IMR-90 (cell line): Measurements from ENCODE around the gene WNK4. TPM values are rescaled to one million over a fixed set of nuclear protein-coding genes. Genes with fewer than 3 reads are reported as not detected.

Experiments used
- ATAC-seq: fragments of 200-7000 bp; cut with Tn5 transposase; 2 replicates; pipeline ENCODE4 v1.9.1; 2020; ENCODE audit warnings: low read depth, mild to moderate bottlenecking, moderate library complexity
- BruUV-seq: library from RNA; stranded (reverse); fragments of 400-500 nt; replicated peaks from 2 replicates; lab custom pipeline; 2021; lab: Mats Ljungman, UMichigan
- CTCF ChIA-PET: fragments of 300-600 bp; formaldehyde crosslinking; extraction: SDS; loops from one replicate; lab custom pipeline; 2021; ENCODE audit warnings: antibody characterized with exemption; lab: Yijun Ruan, JAX
- POLR2A ChIA-PET: fragments of 300-600 bp; sonication (Branson Sonifier 250); formaldehyde crosslinking; loops from one replicate; lab custom pipeline; 2022; ENCODE audit warnings: antibody characterized with exemption; ENCODE audit not compliant: unreplicated experiment; lab: Charles Lee
- DNase-seq: peaks from one replicate; pipeline ENCODE4 v3.0.0; 2013
- H2AFZ ChIP-seq: replicated peaks from 2 replicates; pipeline ENCODE3; 2013; ENCODE audit warnings: low read length, mild to moderate bottlenecking; ENCODE audit not compliant: poor library complexity
- H2AK5ac ChIP-seq: 2 replicates; pipeline ENCODE4 v1.6.1; 2013; ENCODE audit warnings: low read depth, low read length, inconsistent platforms
- H2AK9ac ChIP-seq: replicated peaks from 2 replicates; pipeline ENCODE3; 2013; ENCODE audit warnings: mild to moderate bottlenecking, low read depth, low read length, moderate library complexity; ENCODE audit not compliant: poor library complexity
- H2BK120ac ChIP-seq: 2 replicates; pipeline ENCODE4 v1.6.1; 2013; ENCODE audit warnings: low read depth, low read length, inconsistent platforms
- H2BK15ac ChIP-seq: 3 replicates; pipeline ENCODE4 v1.6.1; 2013; ENCODE audit warnings: low read depth, low read length, inconsistent platforms
- H2BK20ac ChIP-seq: 2 replicates; pipeline ENCODE4 v1.6.1; 2013; ENCODE audit warnings: low read depth, mild to moderate bottlenecking, inconsistent platforms, low read length, moderate library complexity
- H2BK5ac ChIP-seq: 2 replicates; pipeline ENCODE4 v1.6.1; 2013; ENCODE audit warnings: mild to moderate bottlenecking, low read depth, low read length, inconsistent platforms; ENCODE audit not compliant: poor library complexity, severe bottlenecking
- H3K14ac ChIP-seq: replicated peaks from 2 replicates; pipeline ENCODE4 v1.6.1; 2013; ENCODE audit warnings: low read depth, low read length, inconsistent platforms
- H3K18ac ChIP-seq: 2 replicates; pipeline ENCODE4 v1.6.1; 2013; ENCODE audit warnings: low read depth, low read length, control low read depth
- H3K23ac ChIP-seq: 2 replicates; pipeline ENCODE4 v1.6.1; 2013; ENCODE audit warnings: low read depth, low read length, inconsistent platforms
- H3K27ac ChIP-seq: 2 replicates; pipeline ENCODE4 v1.5.1; 2013; ENCODE audit warnings: mild to moderate bottlenecking, control low read depth, low read length; ENCODE audit not compliant: insufficient read depth
- H3K27me3 ChIP-seq: 2 replicates; pipeline ENCODE4 v1.6.1; 2013; ENCODE audit warnings: low read length; ENCODE audit not compliant: control insufficient read depth, insufficient read depth
- H3K36me3 ChIP-seq: 2 replicates; pipeline ENCODE4 v1.6.1; 2013; ENCODE audit warnings: low read length, mixed read lengths; ENCODE audit not compliant: control insufficient read depth, insufficient read depth
- H3K4ac ChIP-seq: 2 replicates; pipeline ENCODE4 v1.6.1; 2013; ENCODE audit warnings: low read depth, low read length, inconsistent platforms
- H3K4me1 ChIP-seq: 2 replicates; pipeline ENCODE4 v1.6.1; 2013; ENCODE audit warnings: low read length, mixed read lengths; ENCODE audit not compliant: control insufficient read depth, insufficient read depth
- H3K4me2 ChIP-seq: 2 replicates; pipeline ENCODE4 v1.6.1; 2013; ENCODE audit warnings: low read depth, mild to moderate bottlenecking, control low read depth, low read length, moderate library complexity
- H3K4me3 ChIP-seq: 2 replicates; pipeline ENCODE4 v1.5.1; 2013; ENCODE audit warnings: low read depth, mild to moderate bottlenecking, control low read depth, low read length, moderate library complexity; ENCODE audit not compliant: insufficient read depth
- H3K56ac ChIP-seq: 2 replicates; pipeline ENCODE4 v1.6.1; 2013; ENCODE audit warnings: low read length, inconsistent platforms; ENCODE audit not compliant: insufficient read depth; ENCODE audit errors: extremely low read depth
- H3K79me1 ChIP-seq, 2 experiments: 2 replicates each; pipeline ENCODE4 v1.6.1; 2013; ENCODE audit warnings: low read length in 2 of 2, inconsistent platforms in 1 of 2, low read depth in 1 of 2
- H3K9ac ChIP-seq: 2 replicates; pipeline ENCODE4 v1.6.1; 2013; ENCODE audit warnings: low read depth, low read length, control low read depth
- H3K9me1 ChIP-seq: 2 replicates; pipeline ENCODE4 v1.6.1; 2013; ENCODE audit warnings: low read length, inconsistent platforms; ENCODE audit not compliant: insufficient read depth
- H3K9me3 ChIP-seq: 2 replicates; pipeline ENCODE4 v1.6.1; 2013; ENCODE audit warnings: low read length; ENCODE audit not compliant: control insufficient read depth, insufficient read depth
- H4K20me1 ChIP-seq: 2 replicates; pipeline ENCODE4 v1.6.1; 2013; ENCODE audit warnings: low read length, inconsistent platforms; ENCODE audit not compliant: insufficient read depth
- H4K5ac ChIP-seq: 2 replicates; pipeline ENCODE4 v1.6.1; 2013; ENCODE audit warnings: mild to moderate bottlenecking, low read depth, low read length, control low read depth
- H4K8ac ChIP-seq, 2 experiments: 2 replicates each; pipeline ENCODE4 v1.6.1; 2013; ENCODE audit warnings: low read depth in 2 of 2, low read length in 2 of 2, control low read depth in 1 of 2, inconsistent platforms in 1 of 2
- H4K91ac ChIP-seq: 2 replicates; pipeline ENCODE4 v1.6.1; 2013; ENCODE audit warnings: low read depth, low read length, inconsistent platforms; ENCODE audit not compliant: insufficient read depth
- BHLHE40 ChIP-seq: fragments of 150-350 bp; IDR thresholded peaks from 2 replicates; pipeline ENCODE4 v1.6.1; 2016; ENCODE audit warnings: mild to moderate bottlenecking, low read depth, low read length
- CEBPB ChIP-seq: IDR thresholded peaks from 2 replicates; pipeline ENCODE4 v1.6.1; 2012; ENCODE audit warnings: low read depth, low read length, improper control_type of control experiment
- CHD1 ChIP-seq: IDR thresholded peaks from 2 replicates; pipeline ENCODE4 v1.6.1; 2012; ENCODE audit warnings: low read depth, low read length, improper control_type of control experiment
- FOS ChIP-seq: fragments of 150-350 bp; IDR thresholded peaks from 2 replicates; pipeline ENCODE4 v1.6.1; 2016; ENCODE audit warnings: low read depth, low read length
- MAFK ChIP-seq: IDR thresholded peaks from 2 replicates; pipeline ENCODE4 v1.6.1; 2012; ENCODE audit warnings: low read depth, low read length, improper control_type of control experiment
- MAZ ChIP-seq: IDR thresholded peaks from 2 replicates; pipeline ENCODE4 v1.6.1; 2012; ENCODE audit warnings: low read depth, mild to moderate bottlenecking, low read length, improper control_type of control experiment, moderate library complexity, borderline replicate concordance
- MXI1 ChIP-seq: IDR thresholded peaks from 2 replicates; pipeline ENCODE4 v1.6.1; 2012; ENCODE audit warnings: low read depth, mild to moderate bottlenecking, low read length, moderate library complexity, borderline replicate concordance
- NFE2L2 ChIP-seq: fragments of 150-350 bp; IDR thresholded peaks from 2 replicates; pipeline ENCODE4 v1.6.1; 2016; ENCODE audit warnings: low read depth, mild to moderate bottlenecking, low read length
- POLR2A ChIP-seq: IDR thresholded peaks from 2 replicates; pipeline ENCODE4 v1.6.1; 2012; ENCODE audit warnings: mild to moderate bottlenecking, low read depth, low read length
- RAD21 ChIP-seq: IDR thresholded peaks from 2 replicates; pipeline ENCODE4 v1.6.1; 2012; ENCODE audit warnings: low read length, improper control_type of control experiment
- RCOR1 ChIP-seq: IDR thresholded peaks from 2 replicates; pipeline ENCODE4 v1.6.1; 2012; ENCODE audit warnings: mild to moderate bottlenecking, low read length, improper control_type of control experiment; ENCODE audit not compliant: insufficient replicate concordance
- RFX5 ChIP-seq: IDR thresholded peaks from 2 replicates; pipeline ENCODE4 v1.8.0; 2012; ENCODE audit warnings: low read depth, mild to moderate bottlenecking, low read length, moderate library complexity
- SMC3 ChIP-seq: fragments of 150-350 bp; IDR thresholded peaks from 2 replicates; pipeline ENCODE4 v1.6.1; 2016; ENCODE audit warnings: low read depth, mild to moderate bottlenecking, antibody characterized with exemption, low read length, moderate library complexity
- WGBS, 2 experiments: methylation state at CpG; one replicate each; pipeline versions ENCODE4 v1.1.5 to v1.1.7; 2013; ENCODE audit warnings: missing lambda C conversion rate in 2 of 2; ENCODE audit not compliant: insufficient read length in 1 of 2; ENCODE audit errors: extremely low coverage in 2 of 2; 5-methylcytosine and 5-hydroxymethylcytosine counted together
- dilution Hi-C: fragments of 300-500 bp; cut with HindIII; formaldehyde crosslinking; loops from one replicate; pipeline ENCODE4 v1.14.3; 2018; ENCODE audit warnings: low sequenced_read_pairs; ENCODE audit not compliant: unreplicated experiment
- in situ Hi-C: fragments of 300-500 bp; cut with MboI; formaldehyde crosslinking; loops from 3 replicates; pipeline ENCODE4 v1.14.3; 2019; ENCODE audit warnings: low sequenced_read_pairs, inconsistent platforms, mixed read lengths
- intact Hi-C: fragments of 100-400 bp; cut with micrococcal nuclease; formaldehyde crosslinking; loops from 2 replicates; pipeline ENCODE4 v1.10.0; 2022
- polyA plus RNA-seq, 3 experiments: library from polyadenylated mRNA; depleted of rRNA; stranded (reverse); fragments of >200 nt; gene quantifications; 2 replicates each; pipeline ENCODE4 v1.2.3, GENCODE V29; 2012; ENCODE audit warnings: low replicate concordance in 1 of 3
- total RNA-seq: library from RNA; depleted of rRNA; stranded (reverse); fragments of >200 nt; gene quantifications from 2 replicates; pipeline ENCODE4 v1.2.3, GENCODE V29; 2012
- TF ChIP-seq, protein P1 (sequence below): fragments of 150-350 bp; IDR thresholded peaks from 2 replicates; pipeline ENCODE4 v1.6.1; 2016; ENCODE audit warnings: low read depth, mild to moderate bottlenecking, low read length, moderate library complexity, borderline replicate concordance
- TF ChIP-seq, protein P2 (sequence below): conservative IDR thresholded peaks from 2 replicates; pipeline ENCODE4 v1.5.1; 2012; ENCODE audit warnings: mild to moderate bottlenecking, low read depth, low read length, improper control_type of control experiment
- TF ChIP-seq, protein P3 (sequence below): fragments of 150-350 bp; IDR thresholded peaks from 2 replicates; pipeline ENCODE4 v1.6.1; 2017; ENCODE audit warnings: mild to moderate bottlenecking, antibody characterized with exemption, low read length, low read depth

WNK4 gene
- total and polyA plus RNA-seq, 2 of the 4 experiments (the other 2 are of a cell fraction), result 1.3 to 15.1 TPM

- DNase-seq, result peak; percentile 56
These were observed 37.5 kb downstream of the WNK4 start for GRCh38 chr17:42817866-42818265.

More at GRCh38 chr17:42817866-42818265, 37.5 kb downstream of the WNK4 start:
- in situ Hi-C loops (no loop called here), dilution Hi-C loops (no loop called here), intact Hi-C loops (no loop called here)
- ChIA-PET CTCF (interaction anchor here (1.6 kb wide), 1 partner anchor 9 kb away, joined by 3 read pairs; no protein-coding TSS in a partner anchor), POLR2A (no interaction called here)
- no peak for ATAC-seq
- H4K8ac ChIP-seq, result peak overlapping the region in 1 of 2 experiments; percentile 44; a peak in 1 of 4 replicates
- WGBS, 2 experiments, result no CpG with 5 or more reads among the region's 1 CpG
- H3K23ac ChIP-seq, result peak overlapping the region; percentile 23; the same call in 1 of the 2 replicates
- TF ChIP-seq, protein P1, sequence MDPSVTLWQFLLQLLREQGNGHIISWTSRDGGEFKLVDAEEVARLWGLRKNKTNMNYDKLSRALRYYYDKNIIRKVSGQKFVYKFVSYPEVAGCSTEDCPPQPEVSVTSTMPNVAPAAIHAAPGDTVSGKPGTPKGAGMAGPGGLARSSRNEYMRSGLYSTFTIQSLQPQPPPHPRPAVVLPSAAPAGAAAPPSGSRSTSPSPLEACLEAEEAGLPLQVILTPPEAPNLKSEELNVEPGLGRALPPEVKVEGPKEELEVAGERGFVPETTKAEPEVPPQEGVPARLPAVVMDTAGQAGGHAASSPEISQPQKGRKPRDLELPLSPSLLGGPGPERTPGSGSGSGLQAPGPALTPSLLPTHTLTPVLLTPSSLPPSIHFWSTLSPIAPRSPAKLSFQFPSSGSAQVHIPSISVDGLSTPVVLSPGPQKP, result no peak
- no peak for TF ChIP-seq FOS
- TF ChIP-seq CHD1, result no peak
- TF ChIP-seq, protein P2, sequence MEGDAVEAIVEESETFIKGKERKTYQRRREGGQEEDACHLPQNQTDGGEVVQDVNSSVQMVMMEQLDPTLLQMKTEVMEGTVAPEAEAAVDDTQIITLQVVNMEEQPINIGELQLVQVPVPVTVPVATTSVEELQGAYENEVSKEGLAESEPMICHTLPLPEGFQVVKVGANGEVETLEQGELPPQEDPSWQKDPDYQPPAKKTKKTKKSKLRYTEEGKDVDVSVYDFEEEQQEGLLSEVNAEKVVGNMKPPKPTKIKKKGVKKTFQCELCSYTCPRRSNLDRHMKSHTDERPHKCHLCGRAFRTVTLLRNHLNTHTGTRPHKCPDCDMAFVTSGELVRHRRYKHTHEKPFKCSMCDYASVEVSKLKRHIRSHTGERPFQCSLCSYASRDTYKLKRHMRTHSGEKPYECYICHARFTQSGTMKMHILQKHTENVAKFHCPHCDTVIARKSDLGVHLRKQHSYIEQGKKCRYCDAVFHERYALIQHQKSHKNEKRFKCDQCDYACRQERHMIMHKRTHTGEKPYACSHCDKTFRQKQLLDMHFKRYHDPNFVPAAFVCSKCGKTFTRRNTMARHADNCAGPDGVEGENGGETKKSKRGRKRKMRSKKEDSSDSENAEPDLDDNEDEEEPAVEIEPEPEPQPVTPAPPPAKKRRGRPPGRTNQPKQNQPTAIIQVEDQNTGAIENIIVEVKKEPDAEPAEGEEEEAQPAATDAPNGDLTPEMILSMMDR, result no peak
- no peak for TF ChIP-seq SMC3
- no peak for TF ChIP-seq CEBPB
- TF ChIP-seq MAZ, result no peak
- TF ChIP-seq RFX5, result no peak
- TF ChIP-seq RAD21, result no peak
- no peak for TF ChIP-seq BHLHE40
- no peak for TF ChIP-seq MAFK
- TF ChIP-seq, protein P3, sequence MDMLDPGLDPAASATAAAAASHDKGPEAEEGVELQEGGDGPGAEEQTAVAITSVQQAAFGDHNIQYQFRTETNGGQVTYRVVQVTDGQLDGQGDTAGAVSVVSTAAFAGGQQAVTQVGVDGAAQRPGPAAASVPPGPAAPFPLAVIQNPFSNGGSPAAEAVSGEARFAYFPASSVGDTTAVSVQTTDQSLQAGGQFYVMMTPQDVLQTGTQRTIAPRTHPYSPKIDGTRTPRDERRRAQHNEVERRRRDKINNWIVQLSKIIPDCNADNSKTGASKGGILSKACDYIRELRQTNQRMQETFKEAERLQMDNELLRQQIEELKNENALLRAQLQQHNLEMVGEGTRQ, result no peak
- no peak for TF ChIP-seq NFE2L2
- TF ChIP-seq POLR2A, result no peak
- TF ChIP-seq MXI1, result no peak
- TF ChIP-seq RCOR1, result no peak
- no peak overlapping the region for H2AK5ac ChIP-seq
- BruUV-seq, result no TSS peak
- peaks cover 31 to 36% of the 10 kb centered on the region in 2 experiments for H3K79me1 ChIP-seq
- no peak overlapping the region for H2BK120ac ChIP-seq
- H3K14ac ChIP-seq, result no peak overlapping the region
- H3K9me1 ChIP-seq, result 0 out of 2 replicates have a peak, but pooled peaks cover 4% of the 10 kb centered on the region
- H3K56ac ChIP-seq, result no peak overlapping the region
- no peak overlapping the region for H2BK20ac ChIP-seq
- no peak overlapping the region for H4K91ac ChIP-seq
- peaks cover 40% of the 10 kb centered on the region for H3K36me3 ChIP-seq
- H2AK9ac ChIP-seq, result no peak overlapping the region
- H2BK15ac ChIP-seq, result no peak overlapping the region
- no peak overlapping the region for H3K9ac ChIP-seq
- no peak overlapping the region for H3K18ac ChIP-seq
- H3K27ac ChIP-seq, result no peak overlapping the region
- no peak overlapping the region for H2AFZ ChIP-seq
- no peaks in the 10 kb centered on the region for H3K4me1 ChIP-seq
- no peak overlapping the region for H3K4me3 ChIP-seq
- no peak overlapping the region for H3K4me2 ChIP-seq
- H4K20me1 ChIP-seq, result no peaks in the 10 kb centered on the region
- no peaks in the 10 kb centered on the region for H3K27me3 ChIP-seq
- H3K9me3 ChIP-seq, result no peaks in the 10 kb centered on the region
- H4K5ac ChIP-seq, result no peak overlapping the region
- peak overlapping the region; percentile 1 for H2BK5ac ChIP-seq
- H3K4ac ChIP-seq, result no peak overlapping the region
